Measurements from ENCODE around the gene MROH9.
A peak's percentile ranks its signal among the peaks of the same experiment; 100 is the strongest.

MROH9 gene

DNA sequence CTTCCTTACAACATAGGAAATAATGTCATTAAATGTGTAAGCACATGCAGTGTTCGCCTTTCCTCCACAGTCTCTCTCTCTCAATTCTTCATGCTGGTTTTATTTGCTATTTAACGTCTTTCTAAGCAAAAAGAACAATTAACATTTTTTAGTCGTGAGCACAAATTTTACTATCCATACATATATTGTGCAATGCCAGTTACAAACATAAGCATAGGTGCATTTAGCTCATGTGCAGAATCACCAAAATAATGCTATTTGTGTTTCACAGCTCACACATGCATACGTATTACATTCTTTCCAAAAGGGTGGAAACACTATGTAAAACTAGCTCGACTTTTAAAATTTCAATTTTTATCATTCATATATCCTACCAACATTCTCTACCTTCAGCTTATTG lies 52.1 kb downstream of the MROH9 start:
- DNase-seq (ENCODE audit: low read depth in 2 of 2) = no peak
- TF ChIP-seq, protein P1, sequence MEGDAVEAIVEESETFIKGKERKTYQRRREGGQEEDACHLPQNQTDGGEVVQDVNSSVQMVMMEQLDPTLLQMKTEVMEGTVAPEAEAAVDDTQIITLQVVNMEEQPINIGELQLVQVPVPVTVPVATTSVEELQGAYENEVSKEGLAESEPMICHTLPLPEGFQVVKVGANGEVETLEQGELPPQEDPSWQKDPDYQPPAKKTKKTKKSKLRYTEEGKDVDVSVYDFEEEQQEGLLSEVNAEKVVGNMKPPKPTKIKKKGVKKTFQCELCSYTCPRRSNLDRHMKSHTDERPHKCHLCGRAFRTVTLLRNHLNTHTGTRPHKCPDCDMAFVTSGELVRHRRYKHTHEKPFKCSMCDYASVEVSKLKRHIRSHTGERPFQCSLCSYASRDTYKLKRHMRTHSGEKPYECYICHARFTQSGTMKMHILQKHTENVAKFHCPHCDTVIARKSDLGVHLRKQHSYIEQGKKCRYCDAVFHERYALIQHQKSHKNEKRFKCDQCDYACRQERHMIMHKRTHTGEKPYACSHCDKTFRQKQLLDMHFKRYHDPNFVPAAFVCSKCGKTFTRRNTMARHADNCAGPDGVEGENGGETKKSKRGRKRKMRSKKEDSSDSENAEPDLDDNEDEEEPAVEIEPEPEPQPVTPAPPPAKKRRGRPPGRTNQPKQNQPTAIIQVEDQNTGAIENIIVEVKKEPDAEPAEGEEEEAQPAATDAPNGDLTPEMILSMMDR (IDR thresholded peaks at IDR 0.05; ENCODE audit: low read depth, low read length) = no peak

DNA sequence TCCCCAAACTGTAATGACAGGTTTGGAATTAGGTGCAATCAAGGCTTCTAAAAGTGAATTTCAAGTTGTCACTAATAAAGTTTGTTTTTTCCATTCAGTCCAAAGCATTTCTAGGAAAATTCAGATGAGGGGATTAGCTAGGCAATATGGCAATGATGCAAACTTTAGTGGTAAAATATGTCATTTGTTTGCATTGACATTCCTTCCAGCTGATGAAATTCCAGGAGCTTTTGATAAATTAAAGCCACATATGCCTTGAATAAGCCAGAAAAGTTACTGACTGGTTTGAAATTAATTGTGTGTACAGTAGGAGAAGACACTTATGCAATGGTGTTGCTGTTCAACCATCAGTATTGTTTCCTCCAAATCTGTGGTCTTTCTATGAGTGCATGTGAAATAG lies 57.8 kb downstream of the MROH9 start:
- H3K4me3 ChIP-seq (replicated peaks in 1 of 2; ENCODE audit: low read depth in 2 of 2, low read length in 2 of 2) = no peak overlapping the region
- DNase-seq (ENCODE audit: low read depth in 2 of 2) = peak in 1 of 2 donors; percentile 2
- TF ChIP-seq, protein P1 (IDR thresholded peaks at IDR 0.05; ENCODE audit: low read depth, low read length) = no peak

More for the DNA sequence above, 52.1 kb downstream of the MROH9 start:
- H3K4me3 ChIP-seq (replicated peaks in 1 of 2; ENCODE audit: low read depth in 2 of 2, low read length in 2 of 2) = no peak overlapping the region

GRCh38 chr1:170993717-170994116 lies 58.4 kb downstream of the MROH9 start:
- TF ChIP-seq, protein P1 (IDR thresholded peaks at IDR 0.05; ENCODE audit: low read depth, low read length) = no peak
- no peak for DNase-seq (ENCODE audit: low read depth in 2 of 2)
- H3K4me3 ChIP-seq (replicated peaks in 1 of 2; ENCODE audit: low read depth in 2 of 2, low read length in 2 of 2) = no peak overlapping the region

DNA sequence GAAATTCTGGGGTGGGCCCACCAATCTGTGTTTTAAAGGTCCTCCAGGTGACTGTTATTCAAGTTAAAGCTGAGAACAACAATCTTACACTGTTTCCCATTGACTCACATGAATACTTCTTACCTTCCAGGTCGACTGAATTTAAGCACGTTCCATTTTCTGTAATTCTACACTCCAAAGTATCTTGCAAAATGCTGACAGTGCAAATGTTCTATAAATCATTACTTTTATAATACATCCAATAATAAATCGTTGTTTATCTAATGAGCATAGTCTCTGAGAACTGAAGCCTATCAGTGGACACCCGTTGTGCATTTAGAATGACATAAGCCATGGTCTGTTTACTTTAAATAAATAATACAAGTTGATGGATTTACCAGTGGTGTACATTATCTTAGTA lies 79.5 kb downstream of the MROH9 start:
- H3K4me3 ChIP-seq (replicated peaks in 1 of 2; ENCODE audit: low read depth in 2 of 2, low read length in 2 of 2) = no peak overlapping the region
- DNase-seq (ENCODE audit: low read depth in 2 of 2) = no peak
- TF ChIP-seq, protein P1 (IDR thresholded peaks at IDR 0.05; ENCODE audit: low read depth, low read length) = no peak

GRCh38 chr1:171017426-171017825 lies 82.1 kb downstream of the MROH9 start:
- no peak for DNase-seq (ENCODE audit: low read depth in 2 of 2)
- TF ChIP-seq, protein P1 (IDR thresholded peaks at IDR 0.05; ENCODE audit: low read depth, low read length) = no peak
- no peak overlapping the region for H3K4me3 ChIP-seq (replicated peaks in 1 of 2; ENCODE audit: low read depth in 2 of 2, low read length in 2 of 2)

DNA sequence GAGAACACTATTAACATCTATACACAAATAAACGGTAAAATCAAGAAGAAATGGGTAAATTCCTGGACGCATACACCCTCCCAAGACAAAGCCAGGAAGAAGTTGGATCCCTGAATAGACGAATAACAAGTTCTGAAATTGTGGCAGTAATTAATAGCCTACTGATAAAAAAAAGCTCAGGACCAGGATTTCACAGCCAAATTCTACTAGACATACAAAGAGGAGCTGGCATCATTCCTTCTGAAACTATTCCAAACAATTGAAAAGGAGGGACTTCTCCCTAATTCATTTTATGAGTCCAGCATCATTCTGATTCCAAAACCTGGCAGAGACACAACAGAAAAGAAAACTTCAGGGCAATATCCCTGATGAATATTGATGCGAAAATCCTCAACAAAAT lies 84.6 kb downstream of the MROH9 start:
- TF ChIP-seq, protein P1 (IDR thresholded peaks at IDR 0.05; ENCODE audit: low read depth, low read length) = no peak
- no peak for DNase-seq (ENCODE audit: low read depth in 2 of 2)
- no peak overlapping the region for H3K4me3 ChIP-seq (replicated peaks in 1 of 2; ENCODE audit: low read depth in 2 of 2, low read length in 2 of 2)
